Epidermal melanocyte (primary cell): Measurements from ENCODE around the gene ATP8A2.

Experiments
- DNase-seq: peaks from one replicate; pipeline ENCODE4 v3.0.0; 2011; ENCODE audit warnings: low spot score; ENCODE audit not compliant: insufficient read length

The ATP8A2 gene

DNA sequence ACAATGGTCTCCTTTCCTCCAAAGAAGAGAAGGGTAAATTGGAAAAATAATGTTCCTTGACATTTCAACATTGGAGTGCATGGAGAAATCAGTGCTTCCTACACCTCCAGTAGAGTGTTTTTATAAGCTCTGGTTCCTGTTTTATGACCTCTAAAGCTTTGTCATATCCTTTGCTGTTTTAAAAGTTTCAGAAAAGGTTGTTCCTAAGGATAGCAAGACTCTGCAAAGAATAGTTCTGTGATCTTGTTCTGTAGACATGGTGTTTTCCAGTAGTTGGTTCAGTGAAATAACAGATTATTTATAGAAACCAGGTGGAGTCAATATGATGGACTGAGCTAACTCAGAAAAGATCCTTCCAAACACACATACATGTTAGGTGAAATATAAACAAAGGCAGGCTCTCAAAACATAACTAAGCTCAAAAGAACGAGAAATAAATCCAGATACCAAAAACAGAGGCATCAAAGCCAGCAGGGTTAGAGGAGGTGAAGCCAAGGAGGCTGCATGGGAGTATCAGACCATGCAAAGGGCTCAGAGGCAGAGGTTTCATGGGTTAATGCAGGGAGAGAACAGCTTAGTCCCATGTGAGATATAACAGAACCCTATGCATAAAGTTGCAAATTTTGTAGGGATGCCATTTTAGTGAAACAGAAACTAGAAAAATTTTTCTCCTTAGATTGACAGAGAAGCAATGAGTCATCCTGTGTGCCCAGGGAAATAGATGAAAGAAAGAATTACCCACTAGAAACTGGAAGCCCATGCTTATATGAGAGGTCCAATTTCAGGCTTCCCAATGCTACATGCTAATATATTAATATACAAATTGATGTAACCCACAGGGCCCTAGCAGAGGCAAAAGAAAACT lies 635.7 kb downstream of the ATP8A2 start:
- no peak for DNase-seq

- DNase-seq = no peak
Observed at GRCh38 chr13:26010487-26011207, 638.9 kb downstream of the ATP8A2 start.

GRCh38 chr13:26011208-26011573 lies 639.4 kb downstream of the ATP8A2 start:
- DNase-seq = no peak

DNA sequence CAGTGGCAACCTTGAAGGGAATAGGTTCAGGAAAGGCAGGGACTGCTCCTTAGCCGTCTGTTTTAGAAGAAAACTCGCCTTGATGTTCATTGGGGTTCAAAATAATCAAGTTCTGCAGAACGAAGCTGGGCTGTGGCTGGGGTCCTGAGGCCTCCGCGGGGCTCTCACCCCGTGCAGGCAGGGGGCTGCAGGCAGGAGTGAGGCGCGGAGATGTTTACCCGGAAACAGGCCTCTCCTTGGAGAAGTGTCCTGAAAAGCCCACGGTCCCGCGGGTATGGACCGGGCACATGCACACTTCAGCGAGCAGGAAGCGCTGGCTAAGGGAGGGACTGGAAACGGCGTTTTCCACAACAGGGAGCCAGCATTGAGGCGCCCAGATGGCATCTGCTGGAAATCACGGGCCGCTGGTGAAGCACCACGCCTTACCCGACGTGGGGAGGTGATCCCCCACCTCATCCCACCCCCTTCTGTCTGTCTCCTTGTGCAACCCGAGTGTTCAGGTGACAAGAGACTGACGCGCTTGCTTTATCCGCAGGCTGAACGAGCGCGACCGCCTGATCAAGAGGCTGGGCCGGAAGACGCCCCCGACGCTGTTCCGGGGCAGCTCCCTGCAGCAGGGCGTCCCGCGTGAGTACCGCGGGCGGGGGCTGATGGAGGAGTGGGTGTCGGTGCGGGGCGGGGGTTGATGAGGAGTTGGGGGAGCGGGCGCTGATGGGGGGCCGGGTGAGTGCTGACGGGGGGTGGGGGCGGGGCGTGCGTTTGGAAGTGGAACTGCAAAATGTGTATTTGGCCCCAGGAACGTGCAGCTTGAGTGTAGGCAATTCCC lies 640.4 kb downstream of the ATP8A2 start:
- DNase-seq = no peak

- DNase-seq = no peak
Observed at GRCh38 chr13:26012995-26013394, 641.2 kb downstream of the ATP8A2 start.

GRCh38 chr13:26015271-26016125 lies 643.7 kb downstream of the ATP8A2 start:
- no peak for DNase-seq

- no peak for DNase-seq
Observed at GRCh38 chr13:26016189-26016588, 644.4 kb downstream of the ATP8A2 start.

GRCh38 chr13:26017196-26017921 lies 645.6 kb downstream of the ATP8A2 start:
- no peak for DNase-seq

DNA sequence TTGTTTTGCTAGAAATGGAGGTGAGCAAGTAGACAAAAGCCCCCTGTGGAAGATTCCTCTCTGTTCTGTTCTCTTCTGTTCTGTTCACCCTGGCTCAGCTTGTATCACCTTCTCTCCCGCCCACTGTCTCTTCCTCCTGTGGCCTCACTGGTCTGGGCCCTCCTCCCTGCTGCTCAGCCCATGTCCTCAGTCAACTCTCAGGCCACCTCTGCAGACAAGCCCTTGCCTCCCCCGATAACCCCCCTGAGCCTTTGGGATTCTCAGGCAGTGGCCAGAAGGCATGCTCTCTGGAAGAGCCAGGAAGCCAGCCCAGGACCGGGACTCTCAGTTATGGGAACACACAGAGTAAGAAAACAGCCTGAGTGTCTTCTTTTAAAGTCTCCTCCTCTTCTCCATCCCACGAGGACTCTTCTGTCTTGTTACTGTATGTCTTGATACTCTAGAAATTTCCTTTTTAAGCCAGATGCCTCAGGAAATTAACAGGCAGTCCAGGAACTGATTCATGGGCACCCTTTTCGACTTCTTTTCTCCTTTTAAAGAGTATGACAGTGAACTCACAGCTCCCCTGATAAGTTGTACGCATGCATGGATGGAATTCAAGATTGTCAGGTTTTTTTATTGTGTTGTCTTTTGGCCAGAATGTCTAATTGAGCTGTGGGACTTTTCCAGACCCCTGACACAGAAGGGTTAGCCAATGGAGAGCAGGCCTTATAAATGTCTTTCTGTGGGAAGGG lies 646.3 kb downstream of the ATP8A2 start:
- no peak for DNase-seq

DNA sequence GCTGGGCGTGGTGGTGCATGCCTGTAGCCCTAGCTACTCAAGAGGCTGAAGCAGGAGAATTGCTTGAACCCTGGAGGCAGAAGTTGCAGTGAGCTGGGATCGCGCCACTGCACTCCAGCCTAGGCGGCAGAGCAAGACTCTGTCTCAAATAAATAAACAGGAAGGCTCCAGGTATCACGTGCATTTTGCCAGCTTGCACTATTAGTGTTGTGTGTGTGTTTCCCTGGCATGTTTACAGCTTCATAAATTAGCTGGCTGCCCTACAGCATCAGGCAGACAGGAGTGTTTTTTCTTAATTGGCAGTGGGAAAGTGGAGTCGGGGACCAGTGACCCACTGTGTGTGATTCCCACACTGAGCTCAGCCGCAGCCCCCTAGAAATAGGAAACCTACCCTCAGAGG lies 647.5 kb downstream of the ATP8A2 start:
- no peak for DNase-seq

- no peak for DNase-seq
Observed at GRCh38 chr13:26019881-26020870, 648.4 kb downstream of the ATP8A2 start.

DNA sequence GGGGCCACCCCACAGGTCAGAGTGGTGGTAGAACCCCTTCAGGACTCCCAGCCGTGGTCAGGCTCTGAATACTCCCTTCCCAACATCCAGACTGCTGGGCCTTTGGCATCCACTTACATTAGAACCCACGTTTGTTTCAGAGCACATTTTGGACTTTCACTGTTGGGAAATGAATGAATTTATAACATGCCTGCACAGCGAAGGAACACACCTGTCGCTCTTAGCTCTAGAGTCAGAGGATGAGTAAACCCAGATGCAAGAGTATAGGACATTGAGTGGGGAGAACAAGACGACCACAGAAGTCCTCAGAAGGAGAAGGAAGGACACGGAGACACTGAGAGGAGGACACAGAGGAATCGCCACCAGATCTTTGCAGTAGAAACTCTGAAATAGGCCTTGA lies 649.1 kb downstream of the ATP8A2 start:
- DNase-seq = no peak

DNA sequence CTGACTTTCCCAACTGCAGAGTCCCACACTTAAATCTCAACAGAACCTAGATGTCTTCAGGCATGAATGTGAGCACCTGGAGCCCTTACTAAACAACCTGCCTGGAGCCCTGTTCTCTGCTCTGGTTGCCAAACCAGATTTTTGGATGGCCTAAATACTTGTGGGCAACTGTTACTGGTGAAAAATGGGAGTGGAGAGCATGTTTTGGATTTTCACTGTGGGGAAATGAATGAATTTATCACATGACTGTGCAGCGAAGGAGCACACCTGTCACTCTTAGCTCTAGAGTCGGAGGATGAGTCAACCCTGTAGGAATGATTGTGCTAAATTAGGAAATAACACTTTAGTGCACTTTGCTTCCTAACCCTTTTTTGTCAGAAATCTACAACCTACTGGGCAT lies 649.7 kb downstream of the ATP8A2 start:
- DNase-seq = no peak

DNA sequence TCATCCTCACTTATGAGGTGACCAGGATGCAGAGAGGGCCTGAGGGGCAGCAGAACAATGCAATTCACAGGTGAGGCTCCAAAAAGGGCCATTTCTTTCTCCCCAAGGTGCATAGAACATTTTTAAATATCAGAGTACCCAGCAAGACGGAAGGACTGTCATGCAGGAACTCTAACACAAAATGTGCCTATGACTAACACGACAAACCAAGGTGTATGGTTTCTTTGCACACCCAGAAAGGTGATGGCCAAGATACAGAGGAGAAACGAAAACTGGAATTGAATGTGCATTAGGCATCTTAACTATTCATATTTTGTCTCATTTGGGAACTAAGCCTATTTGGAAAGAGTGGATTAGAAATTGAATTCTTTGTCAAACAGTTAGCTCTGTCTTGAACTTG lies 650.2 kb downstream of the ATP8A2 start:
- DNase-seq = no peak

DNA sequence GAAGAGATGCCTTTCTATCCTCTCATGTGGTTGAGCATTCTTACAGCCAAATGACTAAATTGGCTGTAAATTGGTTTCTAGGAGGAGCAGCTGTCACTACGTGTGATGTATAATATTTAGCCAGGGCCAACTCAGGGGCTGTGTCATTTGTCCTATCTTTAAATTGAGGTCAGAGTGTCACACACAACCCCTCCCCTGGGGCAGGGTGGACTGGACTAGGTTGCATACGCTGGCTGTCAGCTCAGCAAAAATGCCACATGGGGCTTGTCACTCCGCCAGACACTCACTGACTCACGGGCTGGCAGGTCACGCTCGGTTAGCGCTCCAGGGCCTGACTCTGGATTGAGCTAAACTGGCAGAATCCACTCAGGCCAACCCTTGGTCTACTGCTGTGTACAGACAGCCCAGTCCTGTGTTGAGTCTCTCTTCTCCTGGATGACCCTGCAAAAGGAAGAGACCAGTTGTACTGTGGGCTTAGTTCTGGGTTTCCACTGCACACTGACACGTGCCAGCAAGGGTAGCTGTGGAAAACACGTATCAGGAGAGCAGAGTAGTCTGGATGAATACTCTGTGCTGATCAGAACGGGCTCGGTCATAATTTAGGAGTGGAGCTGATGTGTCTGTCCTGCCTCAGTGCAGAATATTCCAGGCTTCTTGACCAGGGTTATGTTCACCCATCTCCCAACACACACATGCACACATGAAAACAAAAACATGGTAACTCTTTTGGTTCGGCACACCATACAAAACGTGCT lies 650.9 kb downstream of the ATP8A2 start:
- DNase-seq = no peak

- DNase-seq = no peak
Observed at GRCh38 chr13:26024558-26024957, 652.8 kb downstream of the ATP8A2 start.

- DNase-seq = no peak
Observed at GRCh38 chr13:26025196-26025595, 653.4 kb downstream of the ATP8A2 start.

GRCh38 chr13:26025771-26026170 lies 654.0 kb downstream of the ATP8A2 start:
- DNase-seq = no peak
